ENCODE data around the gene RRP8. TPM values are rescaled to one million over a fixed set of nuclear protein-coding genes. Genes with fewer than 3 reads are reported as not detected.

Gene RRP8
- total and polyA plus RNA-seq, 9 of the 15 experiments (the other 6 are each of a cell fraction or from before 2014, with no cell fraction given), result 5.7 to 47.3 (median 32.6) TPM

GRCh38 chr11:6618117-6619003, 14.9 kb upstream of the RRP8 start (continued):
- TF ChIP-seq RBBP5 (IDR thresholded peaks at IDR 0.05; ENCODE audit: borderline replicate concordance, insufficient read depth, low read length, poor library complexity, severe bottlenecking), result peak; percentile 5
- TF ChIP-seq C11orf30 (IDR thresholded peaks at IDR 0.05; ENCODE audit: low read depth), result peak; percentile 31
- TF ChIP-seq LEF1 (IDR thresholded peaks at IDR 0.05), result 0 out of 2 replicates have a peak, but pooled peaks have one; percentile 22
- 0 out of 2 replicates have a peak, but pooled peaks have one; percentile 70 for TF ChIP-seq AFF4 (CRISPR knock-in tag; IDR thresholded peaks at IDR 0.05)
- TF ChIP-seq NFYB (IDR thresholded peaks at IDR 0.05; ENCODE audit: extremely low read depth, insufficient read length), result no peak
- 0 out of 2 replicates have a peak, but pooled peaks have one; percentile 24 for TF ChIP-seq NCOA1 (IDR thresholded peaks at IDR 0.05; ENCODE audit: low read depth)
- TF ChIP-seq KLF16 (IDR thresholded peaks at IDR 0.05), result 0 out of 2 replicates have a peak, but pooled peaks have one; percentile 32
- TF ChIP-seq NR2C1 (IDR thresholded peaks at IDR 0.05), result 0 out of 2 replicates have a peak, but pooled peaks have one; percentile 1
- TF ChIP-seq NR2C1 (tag; IDR thresholded peaks at IDR 0.05), result peak; percentile 68
- TF ChIP-seq CTCFL (IDR thresholded peaks at IDR 0.05; ENCODE audit: borderline replicate concordance, insufficient read depth, low read depth, low read length, poor library complexity, severe bottlenecking), result peak; percentile 13
- TF ChIP-seq TAF9B (IDR thresholded peaks at IDR 0.05; ENCODE audit: partially characterized antibody), result peak; percentile 79
- TF ChIP-seq TOE1 (IDR thresholded peaks at IDR 0.05; ENCODE audit: borderline replicate concordance), result no peak
- TF ChIP-seq TOE1 (CRISPR knock-in tag; IDR thresholded peaks at IDR 0.05; ENCODE audit: borderline replicate concordance, low read depth), result no peak
- 0 out of 2 replicates have a peak, but pooled peaks have one; percentile 29 for TF ChIP-seq ZNF316 (IDR thresholded peaks at IDR 0.05)
- TF ChIP-seq SRSF1 (IDR thresholded peaks at IDR 0.05; ENCODE audit: low read depth, low read length), result no peak
- peak; percentile 70; the same call in 1 of the 2 replicates for TF ChIP-seq SMARCE1 (IDR thresholded peaks at IDR 0.05)
- peak; percentile 87 for TF ChIP-seq JUN (IDR thresholded peaks at IDR 0.05; ENCODE audit: borderline replicate concordance, low read depth, low read length)
- TF ChIP-seq JUN (CRISPR knock-in tag; IDR thresholded peaks at IDR 0.05; ENCODE audit: borderline replicate concordance), result no peak
- peak; percentile 30 to 44 (median 33); a peak in 3 of 6 replicates for TF ChIP-seq CTCF (IDR thresholded peaks at IDR 0.05 in 2 of 3, conservative IDR thresholded peaks at IDR 0.05 in 1 of 3; ENCODE audit: insufficient read depth in 2 of 3, low read depth in 1 of 3, low read length in 3 of 3)
- TF ChIP-seq ZNF232 (CRISPR knock-in tag; IDR thresholded peaks at IDR 0.05), result no peak

All from K562 (cell line).